NCI-H187 (cell line): ENCODE results near the gene APLP2.

Experiments
- DNase-seq, 2 experiments: peaks; one replicate each; lab custom pipeline; 2025; lab: John Stamatoyannopoulos, UW

Gene APLP2

DNA sequence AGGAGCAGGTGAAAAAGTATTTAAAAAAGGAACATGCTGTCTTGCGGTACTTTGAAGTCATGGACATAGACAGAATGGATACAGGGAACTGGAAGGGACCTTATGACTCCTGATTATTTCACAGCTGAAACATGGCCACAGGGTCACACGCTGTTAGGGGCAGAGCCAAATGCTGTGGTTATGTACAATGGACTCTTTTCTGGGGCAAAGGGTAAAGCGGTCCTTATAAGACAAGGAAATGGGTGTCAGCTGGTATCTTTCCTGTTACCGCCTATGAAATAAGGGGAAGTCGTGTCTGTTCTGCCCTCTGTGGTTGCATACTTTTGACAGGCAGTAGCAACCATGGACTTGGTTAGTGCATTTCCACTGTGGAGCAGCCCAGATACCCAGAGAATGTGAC lies 77.1 kb downstream of the APLP2 start:
- no peak for DNase-seq

DNA sequence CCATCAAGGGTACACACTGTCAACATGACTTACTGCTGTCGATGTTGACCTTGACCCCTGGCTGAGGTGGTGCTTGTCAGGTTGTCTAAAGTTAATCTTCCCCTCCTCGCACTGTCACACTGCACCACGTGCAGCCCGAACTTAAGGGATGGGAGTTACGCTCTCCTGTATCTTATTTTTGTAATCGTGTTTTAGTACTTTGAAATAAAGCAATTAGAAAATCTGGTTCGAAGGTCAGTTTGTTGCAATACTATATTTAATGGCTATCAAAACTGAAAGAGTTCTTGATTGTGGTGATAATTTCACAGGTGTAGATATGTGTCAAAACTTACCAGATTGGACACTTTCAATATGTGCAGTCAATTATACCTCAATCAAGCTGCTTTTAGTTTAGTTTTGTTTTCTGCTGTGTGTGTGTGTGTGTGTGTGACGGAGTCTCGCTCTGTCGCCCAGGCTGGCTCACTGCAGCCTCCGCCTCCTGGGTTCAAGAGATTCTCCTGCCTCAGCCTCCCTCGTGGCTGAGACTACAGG lies 79.2 kb downstream of the APLP2 start:
- no peak for DNase-seq

- no peak for DNase-seq
Observed at GRCh38 chr11:130150790-130151189, 81.1 kb downstream of the APLP2 start.

DNA sequence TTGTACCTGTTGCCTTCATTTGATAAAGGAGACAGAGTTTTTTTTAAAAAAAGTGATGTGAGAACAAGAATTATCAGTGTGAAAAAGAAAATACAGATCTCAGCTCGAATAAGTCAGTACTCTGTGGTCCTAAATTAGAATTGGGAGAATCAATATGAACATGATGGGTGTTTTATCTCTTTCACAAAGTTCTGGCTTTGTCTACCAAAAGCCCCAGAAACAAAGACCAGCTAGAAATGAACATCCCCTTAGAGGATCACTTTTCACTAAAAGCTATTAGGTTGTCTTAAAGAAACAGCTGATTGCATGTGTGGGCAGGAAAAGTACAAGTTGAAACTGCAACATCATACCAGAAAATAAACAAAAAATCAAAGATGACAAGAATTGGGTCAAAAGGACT lies 81.5 kb downstream of the APLP2 start:
- no peak for DNase-seq

GRCh38 chr11:130156108-130157022 lies 86.7 kb downstream of the APLP2 start:
- DNase-seq: no peak

GRCh38 chr11:130157101-130157500 lies 87.4 kb downstream of the APLP2 start:
- no peak for DNase-seq

DNA sequence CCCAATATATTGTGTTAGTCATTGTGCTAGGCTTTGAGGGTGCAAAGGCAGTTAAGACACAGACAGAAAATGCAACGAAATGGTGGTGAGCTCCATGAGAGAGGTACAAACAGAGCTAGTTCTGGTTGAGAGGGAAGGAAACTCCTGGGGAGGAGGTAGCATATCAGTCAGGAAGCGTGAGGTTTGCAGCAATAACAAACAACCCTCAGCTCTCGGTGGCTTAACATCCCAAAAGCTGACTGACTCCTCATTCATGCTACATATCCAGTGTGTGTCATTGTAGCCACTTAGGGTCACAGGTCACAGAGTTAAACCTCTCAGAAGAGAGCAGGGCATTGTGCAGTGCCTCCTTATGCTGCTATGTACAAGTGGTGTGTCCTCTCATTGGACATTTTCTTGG lies 88.1 kb downstream of the APLP2 start:
- DNase-seq: no peak

DNA sequence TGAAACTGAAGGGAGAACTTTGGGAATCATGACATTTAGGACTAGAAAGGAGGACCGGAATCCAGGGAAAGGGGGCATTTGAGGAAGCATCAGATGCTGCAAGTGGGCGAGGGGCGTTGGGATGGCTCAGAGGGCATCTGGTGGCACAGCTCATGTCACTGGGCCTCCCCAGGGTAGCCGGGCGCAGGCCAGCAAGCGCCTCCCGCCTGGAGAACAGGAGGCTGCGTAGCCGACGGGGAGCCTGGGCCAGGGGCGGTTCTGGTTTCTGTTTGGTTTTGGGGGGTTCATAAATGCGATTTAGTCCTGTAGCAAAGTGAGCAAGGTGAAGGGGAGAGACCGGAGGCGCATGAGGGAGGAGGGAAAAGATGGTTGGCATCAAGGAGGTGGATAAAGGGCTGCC lies 89.4 kb downstream of the APLP2 start:
- no peak for DNase-seq

DNA sequence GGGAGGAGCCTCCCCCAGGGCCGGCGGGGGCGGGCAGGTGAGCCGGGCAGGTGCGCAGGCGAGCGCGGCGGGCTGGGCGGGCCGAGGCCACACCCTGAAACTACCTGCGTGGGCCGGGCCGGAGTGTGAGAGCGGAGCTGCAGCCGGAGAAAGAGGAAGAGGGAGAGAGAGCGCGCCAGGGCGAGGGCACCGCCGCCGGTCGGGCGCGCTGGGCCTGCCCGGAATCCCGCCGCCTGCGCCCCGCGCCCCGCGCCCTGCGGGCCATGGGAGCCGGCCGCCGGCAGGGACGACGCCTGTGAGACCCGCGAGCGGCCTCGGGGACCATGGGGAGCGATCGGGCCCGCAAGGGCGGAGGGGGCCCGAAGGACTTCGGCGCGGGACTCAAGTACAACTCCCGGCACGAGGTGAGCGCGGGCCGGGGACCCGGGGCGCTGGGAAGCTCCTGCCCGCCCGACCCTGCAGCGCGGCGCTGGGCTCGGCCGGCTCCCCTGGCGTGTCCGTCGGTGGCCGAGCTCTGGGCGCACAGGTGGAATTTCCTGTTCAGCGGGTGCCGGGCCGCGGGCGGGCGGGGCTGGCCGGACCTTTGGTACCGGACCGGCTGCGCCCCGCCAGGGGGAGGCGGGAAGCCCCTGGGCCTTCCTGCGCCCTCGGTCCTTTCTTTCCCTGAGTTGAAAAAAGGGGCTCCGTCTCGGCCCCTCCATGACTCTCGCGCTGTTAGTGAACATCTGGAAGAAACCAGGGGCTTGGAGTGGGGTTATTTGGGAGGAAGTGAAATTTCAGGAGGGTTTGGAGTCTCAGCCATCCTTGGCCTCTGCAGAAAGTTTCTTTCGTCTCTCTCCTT lies 90.2 kb downstream of the APLP2 start, which contains the start of gene ST14:
TSS of gene ST14 (plus strand) at position 126 of the 841 bp plus-strand sequence. CDS start at position 324, 198 bp downstream.
- peak in 1 of 2 experiments; percentile 26 for DNase-seq

- no peak for DNase-seq
Observed at GRCh38 chr11:130160498-130161155, 90.9 kb downstream of the APLP2 start.

GRCh38 chr11:130161441-130162145 lies 91.9 kb downstream of the APLP2 start:
- DNase-seq: no peak

- no peak for DNase-seq
Observed at GRCh38 chr11:130162733-130163132, 93.0 kb downstream of the APLP2 start.

GRCh38 chr11:130163346-130164220 lies 93.9 kb downstream of the APLP2 start:
- no peak for DNase-seq

DNA sequence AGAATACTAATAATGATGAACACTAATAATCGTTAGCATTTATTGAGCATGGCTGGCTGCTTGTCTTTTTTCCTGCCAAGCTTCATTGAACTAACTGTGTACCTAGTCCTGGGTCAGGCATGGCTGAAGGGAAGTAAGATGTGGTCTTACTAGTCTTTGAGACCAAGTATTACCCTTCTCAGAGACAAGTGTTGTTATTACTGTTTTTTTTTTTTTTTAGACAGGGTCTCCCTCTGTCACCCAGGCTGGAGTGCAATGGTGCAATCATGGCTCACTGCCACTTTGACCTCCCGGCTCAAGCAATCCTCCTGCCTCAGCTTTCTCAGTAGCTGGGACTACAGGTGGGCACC lies 94.5 kb downstream of the APLP2 start:
- no peak for DNase-seq

DNA sequence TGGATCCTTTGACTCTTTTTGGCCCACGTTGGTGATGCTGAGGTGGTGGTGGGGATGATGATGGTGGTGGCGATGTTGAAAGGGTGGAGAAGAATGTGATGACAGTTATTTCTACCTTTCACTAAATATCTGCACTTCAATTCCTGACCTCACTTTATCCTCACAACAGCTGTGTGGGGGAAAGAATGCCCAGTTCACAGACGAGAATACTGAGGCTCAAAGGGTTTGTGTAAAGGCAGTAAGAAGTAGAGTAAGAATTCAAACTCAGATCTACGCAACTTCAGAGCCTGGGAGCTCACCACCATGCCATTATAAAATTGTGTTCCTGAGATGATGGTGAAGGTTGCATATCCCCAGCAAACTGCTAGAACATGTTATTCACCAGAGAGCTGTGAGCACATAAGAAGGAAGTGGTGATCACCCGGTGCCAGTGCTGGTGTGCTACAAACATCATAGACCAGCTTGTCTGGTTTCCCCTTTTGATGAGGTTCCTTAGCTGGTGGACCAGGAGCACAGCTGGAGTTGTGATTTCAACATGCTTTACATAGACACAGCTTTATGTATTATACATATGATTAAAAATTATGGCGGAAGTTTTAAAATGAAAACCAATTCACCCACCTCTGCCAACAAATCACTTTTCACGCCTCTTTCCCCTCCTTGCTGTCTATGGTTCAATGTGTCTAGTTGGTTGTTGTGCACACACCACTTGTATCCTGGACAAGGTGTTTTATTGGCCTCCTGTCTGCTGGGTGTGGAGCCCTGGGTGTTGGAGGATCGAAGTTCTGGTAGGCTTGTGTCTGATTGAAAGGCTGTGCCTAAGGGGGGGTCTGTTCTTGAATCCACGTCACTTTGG lies 96.1 kb downstream of the APLP2 start:
- DNase-seq: no peak

DNA sequence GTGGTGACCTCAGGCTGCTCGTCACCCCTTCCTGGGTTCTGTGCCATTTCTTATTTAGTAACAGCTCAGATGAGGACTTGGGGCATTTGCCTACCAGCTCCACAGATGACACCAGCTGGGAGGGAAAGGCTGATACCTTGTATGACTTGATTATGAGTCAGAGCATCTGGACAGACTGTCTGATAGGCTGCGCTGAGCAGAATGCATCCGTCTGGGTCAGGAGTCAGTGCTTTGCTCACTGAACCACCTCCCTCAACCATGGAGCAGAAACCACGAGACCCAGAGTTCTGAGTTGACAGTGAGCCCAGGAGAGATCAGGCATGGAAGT lies 96.7 kb downstream of the APLP2 start:
- DNase-seq: no peak

DNA sequence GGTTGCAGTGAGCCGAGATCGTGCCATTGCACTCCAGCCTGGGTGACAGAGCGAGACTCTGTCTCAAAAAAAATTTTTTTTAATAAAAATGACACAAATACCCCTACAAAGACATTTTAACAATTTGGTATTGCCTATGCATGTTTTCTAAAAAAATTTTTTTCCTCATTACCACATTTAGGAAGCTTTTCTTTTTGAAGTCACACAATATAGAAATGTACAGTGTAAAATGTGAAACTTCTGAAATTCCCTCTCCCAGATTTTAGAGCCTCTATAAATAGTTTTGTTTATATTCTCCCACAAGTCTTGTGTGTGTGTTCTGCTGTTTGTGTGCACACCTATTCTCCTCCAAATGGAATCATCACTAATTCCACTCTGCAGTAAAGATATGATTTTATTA lies 97.5 kb downstream of the APLP2 start:
- no peak for DNase-seq

DNA sequence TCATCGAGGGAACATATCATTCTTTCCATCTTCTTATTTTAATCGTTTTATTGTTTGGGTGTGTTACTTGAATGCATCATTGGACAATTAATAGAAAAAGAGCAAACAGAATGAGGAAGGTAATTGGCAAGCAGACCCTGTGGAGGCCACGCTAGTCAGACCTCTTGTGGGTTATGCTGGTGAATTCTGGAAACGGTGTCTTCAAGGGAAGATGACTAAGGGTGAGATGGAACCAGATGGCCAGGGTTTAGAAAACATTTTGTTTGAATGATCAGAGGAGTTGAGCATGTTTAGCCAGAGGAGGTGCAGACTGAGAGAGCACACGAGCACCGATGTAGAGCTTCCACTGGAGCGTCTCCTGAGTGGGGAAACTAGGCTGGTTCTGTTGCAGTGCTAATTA lies 98.4 kb downstream of the APLP2 start:
- DNase-seq: no peak

- DNase-seq: no peak
Observed at GRCh38 chr11:130170345-130170744, 100.7 kb downstream of the APLP2 start.

- DNase-seq: no peak
Observed at GRCh38 chr11:130171534-130171933, 101.8 kb downstream of the APLP2 start.
